Vagina (tissue), 2 donors: Measurements from ENCODE around the gene XKR7.

Source experiments
- POLR2A ChIP-seq, 2 donors: fragments of 450-650 bp; IDR thresholded peaks; one replicate each; pipeline ENCODE4 v1.6.1; 2017; ENCODE audit warnings: antibody characterized with exemption in 2 of 2, mild to moderate bottlenecking in 2 of 2, moderate library complexity in 2 of 2
- POLR2AphosphoS5 ChIP-seq, 2 donors: sonication (generic); formaldehyde crosslinking; IDR thresholded peaks; one replicate each; pipeline ENCODE4 v1.9.0; 2017; ENCODE audit warnings: antibody characterized with exemption in 2 of 2, mild to moderate bottlenecking in 2 of 2, low read depth in 1 of 2; ENCODE audit not compliant: insufficient read depth in 1 of 2
- TF ChIP-seq, protein P1 (sequence below), 3 experiments: fragments of 450-650 bp in 2 of 3; fragments of 200-600 bp in 1 of 3; sonication (generic) in 1 of 3; IDR thresholded peaks; one replicate each; pipeline ENCODE4 v1.5.1; 2017 to 2019; ENCODE audit warnings: antibody characterized with exemption in 3 of 3, mild to moderate bottlenecking in 2 of 3, moderate library complexity in 2 of 3

DNA sequence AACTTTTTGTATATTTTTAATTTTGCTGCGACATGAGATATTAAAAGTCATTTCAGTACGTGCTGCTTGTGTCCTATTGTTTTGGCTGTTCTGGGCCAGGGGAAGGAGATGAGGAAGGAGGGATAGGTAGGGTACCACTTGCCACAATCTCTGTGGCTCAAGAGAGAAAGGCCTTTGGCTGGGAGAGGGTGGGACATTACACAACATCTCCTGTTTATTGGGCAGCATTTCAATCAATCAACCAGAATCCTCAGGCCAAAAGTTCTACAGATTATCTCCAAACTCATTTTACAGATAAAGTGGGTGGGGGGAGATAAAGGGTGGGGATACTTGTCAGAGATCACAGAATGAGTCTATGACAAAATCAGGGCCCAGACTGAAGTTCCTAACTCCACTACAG, 35.4 kb downstream of the XKR7 start:
- TF ChIP-seq, protein P1, sequence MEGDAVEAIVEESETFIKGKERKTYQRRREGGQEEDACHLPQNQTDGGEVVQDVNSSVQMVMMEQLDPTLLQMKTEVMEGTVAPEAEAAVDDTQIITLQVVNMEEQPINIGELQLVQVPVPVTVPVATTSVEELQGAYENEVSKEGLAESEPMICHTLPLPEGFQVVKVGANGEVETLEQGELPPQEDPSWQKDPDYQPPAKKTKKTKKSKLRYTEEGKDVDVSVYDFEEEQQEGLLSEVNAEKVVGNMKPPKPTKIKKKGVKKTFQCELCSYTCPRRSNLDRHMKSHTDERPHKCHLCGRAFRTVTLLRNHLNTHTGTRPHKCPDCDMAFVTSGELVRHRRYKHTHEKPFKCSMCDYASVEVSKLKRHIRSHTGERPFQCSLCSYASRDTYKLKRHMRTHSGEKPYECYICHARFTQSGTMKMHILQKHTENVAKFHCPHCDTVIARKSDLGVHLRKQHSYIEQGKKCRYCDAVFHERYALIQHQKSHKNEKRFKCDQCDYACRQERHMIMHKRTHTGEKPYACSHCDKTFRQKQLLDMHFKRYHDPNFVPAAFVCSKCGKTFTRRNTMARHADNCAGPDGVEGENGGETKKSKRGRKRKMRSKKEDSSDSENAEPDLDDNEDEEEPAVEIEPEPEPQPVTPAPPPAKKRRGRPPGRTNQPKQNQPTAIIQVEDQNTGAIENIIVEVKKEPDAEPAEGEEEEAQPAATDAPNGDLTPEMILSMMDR (IDR thresholded peaks at IDR 0.05), result no peak
- no peak for TF ChIP-seq POLR2A (IDR thresholded peaks at IDR 0.05)
- TF ChIP-seq POLR2AphosphoS5 (IDR thresholded peaks at IDR 0.05; ENCODE audit: insufficient read depth in 1 of 2, low read depth in 1 of 2), result no peak
